Gastrocnemius medialis (tissue), 4 donors: ENCODE measurements around the gene MTG2. TPM values are rescaled to one million over a fixed set of nuclear protein-coding genes. Genes with fewer than 3 reads are reported as not detected.

Experiments used
- ATAC-seq, 2 donors: fragments of 150-250 bp; one replicate each; pipeline ENCODE4 v1.9.1; 2016
- DNase-seq, 2 donors: peaks; one replicate each; pipeline ENCODE4 v3.0.0-alpha.2; 2019
- H3K27ac ChIP-seq, 4 donors: fragments of 200-600 bp; sonication (generic); 1 replicate in 1 of 4; 2 replicates in 3 of 4; pipeline ENCODE4 v1.5.1; 2016 to 2018; ENCODE audit warnings: mild to moderate bottlenecking in 2 of 4, moderate library complexity in 1 of 4
- H3K27me3 ChIP-seq, 3 donors: fragments of 200-600 bp; sonication (generic) in 2 of 3; 1 replicate in 1 of 3; 2 replicates in 2 of 3; pipeline versions ENCODE4 v1.5.1 to v1.6.0; 2016 to 2019; ENCODE audit warnings: mild to moderate bottlenecking in 1 of 3, moderate library complexity in 1 of 3
- H3K36me3 ChIP-seq, 2 donors: fragments of 200-600 bp; sonication (generic) in 1 of 2; one replicate each; pipeline ENCODE4 v1.5.1; 2017 to 2018
- H3K4me1 ChIP-seq, 2 donors: fragments of 200-600 bp; sonication (generic) in 1 of 2; one replicate each; pipeline ENCODE4 v1.5.1; 2016 to 2017; ENCODE audit warnings: mild to moderate bottlenecking in 2 of 2
- H3K4me3 ChIP-seq, 4 donors: fragments of 200-600 bp; sonication (generic) in 3 of 4; 1 replicate in 1 of 4; 2 replicates in 3 of 4; pipeline ENCODE4 v1.5.1; 2016 to 2019; ENCODE audit warnings: mild to moderate bottlenecking in 2 of 4
- H3K9me3 ChIP-seq, 3 donors: fragments of 200-600 bp; sonication (generic) in 2 of 3; 1 replicate in 1 of 3; 2 replicates in 2 of 3; pipeline ENCODE4 v1.5.1; 2016 to 2019
- CTCF ChIP-seq, 5 experiments: fragments of 450-650 bp in 3 of 5; fragments of 200-600 bp in 2 of 5; sonication (generic) in 2 of 5; IDR thresholded peaks in 4 of 5; conservative IDR thresholded peaks in 1 of 5; 1 replicate in 4 of 5; 2 replicates in 1 of 5; pipeline ENCODE4 v1.5.1; 2016 to 2019; ENCODE audit warnings: antibody characterized with exemption in 5 of 5, mild to moderate bottlenecking in 3 of 5, moderate library complexity in 3 of 5
- POLR2A ChIP-seq, 2 donors: fragments of 450-650 bp; IDR thresholded peaks; one replicate each; pipeline ENCODE4 v1.6.1; 2017; ENCODE audit warnings: antibody characterized with exemption in 2 of 2, mild to moderate bottlenecking in 2 of 2, moderate library complexity in 2 of 2
- in situ Hi-C, 4 donors: fragments of 200-750 bp; cut with MboI; loops; one replicate each; pipeline versions ENCODE4 v1.15.0 to v1.8.0; 2017; ENCODE audit warnings: low sequenced_read_pairs in 4 of 4
- intact Hi-C: fragments of 100-400 bp; cut with DNase I; formaldehyde crosslinking; loops from one replicate; pipeline ENCODE4 v1.15.1; 2023; ENCODE audit warnings: low total_unique reads
- total RNA-seq, 4 donors: library from RNA; depleted of rRNA; stranded (reverse); fragments of >200 nt; gene quantifications; one replicate each; pipeline versions ENCODE4 v1.1.0 to v1.2.3, GENCODE V29; 2016

Gene MTG2
- total RNA-seq, 4 donors from 2014 or later = 21.0 to 50.8 (median 29.3) TPM

GRCh38 chr20:62138204-62138543 lies 44.7 kb upstream of the MTG2 start:
- no peaks in the 10 kb centered on the region for H3K27me3 ChIP-seq
- peaks cover 5 to 66% of the 10 kb centered on the region in 2 donors for H3K36me3 ChIP-seq
- H3K4me3 ChIP-seq = no peak overlapping the region
- intact Hi-C loops (no loop called here), in situ Hi-C loops (loop anchor here in 2 of 4 donors (25.0 kb wide), 1 partner anchor 126 kb away; no protein-coding TSS in a partner anchor)
- TF ChIP-seq POLR2A (IDR thresholded peaks at IDR 0.05) (no peak), CTCF (IDR thresholded peaks at IDR 0.05 in 4 of 5, conservative IDR thresholded peaks at IDR 0.05 in 1 of 5) (no peak)
- H3K27ac ChIP-seq = peak overlapping the region; percentile 91 to 96 (median 95)
- H3K9me3 ChIP-seq = no peaks in the 10 kb centered on the region
- ATAC-seq (no peak), DNase-seq (peak in 1 of 2 donors; percentile 62)
- H3K4me1 ChIP-seq = peaks cover 42 to 45% of the 10 kb centered on the region in 2 donors

- H3K27ac ChIP-seq = peak overlapping the region; percentile 91 to 96 (median 95)
- ATAC-seq (no peak), DNase-seq (no peak)
- H3K4me1 ChIP-seq = peaks cover 40 to 43% of the 10 kb centered on the region in 2 donors
- TF ChIP-seq CTCF (IDR thresholded peaks at IDR 0.05 in 4 of 5, conservative IDR thresholded peaks at IDR 0.05 in 1 of 5) = no peak
- TF ChIP-seq POLR2A (IDR thresholded peaks at IDR 0.05) = no peak
- in situ Hi-C loops = loop anchor here in 2 of 4 donors (25.0 kb wide), 1 partner anchor 127 kb away; no protein-coding TSS in a partner anchor
- H3K4me3 ChIP-seq = no peak overlapping the region
- H3K36me3 ChIP-seq = peaks cover 5 to 63% of the 10 kb centered on the region in 2 donors
- no peaks in the 10 kb centered on the region for H3K27me3 ChIP-seq
- no peaks in the 10 kb centered on the region for H3K9me3 ChIP-seq
- intact Hi-C loops = no loop called here
These were observed 43.9 kb upstream of the MTG2 start for GRCh38 chr20:62138912-62139311.

GRCh38 chr20:62139636-62140035 lies 43.2 kb upstream of the MTG2 start:
- ATAC-seq = no peak
- no peak for DNase-seq
- H3K9me3 ChIP-seq = no peaks in the 10 kb centered on the region
- H3K27me3 ChIP-seq = no peaks in the 10 kb centered on the region
- in situ Hi-C loops = loop anchor here in 3 of 4 donors (10.0 to 25.0 kb wide), 2 partner anchors 115 to 127 kb away; no protein-coding TSS in a partner anchor
- intact Hi-C loops = loop anchor here (5.0 to 10.0 kb wide), 3 partner anchors 43 to 505 kb away; partner anchors contain the start of genes MTG2, OSBPL2 and SLCO4A1
- H3K36me3 ChIP-seq = peaks cover 5 to 58% of the 10 kb centered on the region in 2 donors
- H3K27ac ChIP-seq = peak overlapping the region; percentile 91 to 96 (median 95)
- TF ChIP-seq POLR2A (IDR thresholded peaks at IDR 0.05) (no peak), CTCF (IDR thresholded peaks at IDR 0.05 in 4 of 5, conservative IDR thresholded peaks at IDR 0.05 in 1 of 5) (no peak)
- H3K4me3 ChIP-seq = no peak overlapping the region
- peaks cover 36 to 41% of the 10 kb centered on the region in 2 donors for H3K4me1 ChIP-seq

GRCh38 chr20:62141043-62141396 lies 41.8 kb upstream of the MTG2 start:
- Histone ChIP-seq H3K27me3 (no peaks in the 10 kb centered on the region), H3K4me1 (peaks cover 38 to 48% of the 10 kb centered on the region in 2 donors), H3K27ac (peak overlapping the region; percentile 91 to 96 (median 95)), H3K4me3 (peak overlapping the region in 3 of 4 donors; percentile 25 to 94 (median 80)), H3K36me3 (peaks cover 5 to 46% of the 10 kb centered on the region in 2 donors), H3K9me3 (no peaks in the 10 kb centered on the region)
- ATAC-seq (no peak), DNase-seq (no peak)
- in situ Hi-C loops (loop anchor here in 3 of 4 donors (10.0 to 25.0 kb wide), 2 partner anchors 116 to 129 kb away; no protein-coding TSS in a partner anchor), intact Hi-C loops (loop anchor here (5.0 to 10.0 kb wide), 3 partner anchors 41 to 504 kb away; partner anchors contain the start of genes MTG2, OSBPL2 and SLCO4A1)
- TF ChIP-seq POLR2A (IDR thresholded peaks at IDR 0.05) (no peak), CTCF (IDR thresholded peaks at IDR 0.05 in 4 of 5, conservative IDR thresholded peaks at IDR 0.05 in 1 of 5) (no peak)
